Urinary bladder (tissue), 4 donors: ENCODE results near the gene TM4SF20. TPM values are rescaled to one million over a fixed set of nuclear protein-coding genes. Genes with fewer than 3 reads are reported as not detected.
"Not testable (repeated sequence)": the region's sequence is repeated elsewhere in the genome, so short reads cannot be mapped to it uniquely, and the experiment has no call there.

Source experiments
- DNase-seq: peaks from one replicate; pipeline ENCODE4 v3.0.0-alpha.2; 2015; ENCODE audit errors: extremely low spot score
- H3K27ac ChIP-seq: one replicate; pipeline ENCODE4 v1.5.1; 2013; ENCODE audit warnings: low read depth, mild to moderate bottlenecking, moderate library complexity
- H3K36me3 ChIP-seq: one replicate; pipeline ENCODE4 v1.6.1; 2013; ENCODE audit warnings: mild to moderate bottlenecking, moderate library complexity; ENCODE audit not compliant: insufficient read depth
- H3K4me1 ChIP-seq: one replicate; pipeline ENCODE4 v1.6.1; 2013; ENCODE audit warnings: mild to moderate bottlenecking, moderate library complexity; ENCODE audit not compliant: insufficient read depth
- H3K4me3 ChIP-seq: one replicate; pipeline ENCODE4 v1.5.1; 2013; ENCODE audit warnings: low read depth, low read length
- WGBS: extraction: QIAGEN DNeasy Blood & Tissue Kit; methylation state at CpG from one replicate; pipeline ENCODE4 v1.1.7; 2013; 5-methylcytosine and 5-hydroxymethylcytosine counted together
- polyA plus RNA-seq: library from polyadenylated mRNA; stranded (reverse); fragments of 200-250 nt; gene quantifications from one replicate; pipeline ENCODE4 v1.2.3, GENCODE V29; 2013
- total RNA-seq: library from RNA; depleted of rRNA; stranded (reverse); fragments of >200 nt; gene quantifications from one replicate; pipeline ENCODE4 v1.2.3, GENCODE V29; 2014
- donor health status: healthy with polysubstance abuse.
- donor health status: healthy.

TM4SF20 gene
- total and polyA plus RNA-seq, 2 donors: not detected

DNA sequence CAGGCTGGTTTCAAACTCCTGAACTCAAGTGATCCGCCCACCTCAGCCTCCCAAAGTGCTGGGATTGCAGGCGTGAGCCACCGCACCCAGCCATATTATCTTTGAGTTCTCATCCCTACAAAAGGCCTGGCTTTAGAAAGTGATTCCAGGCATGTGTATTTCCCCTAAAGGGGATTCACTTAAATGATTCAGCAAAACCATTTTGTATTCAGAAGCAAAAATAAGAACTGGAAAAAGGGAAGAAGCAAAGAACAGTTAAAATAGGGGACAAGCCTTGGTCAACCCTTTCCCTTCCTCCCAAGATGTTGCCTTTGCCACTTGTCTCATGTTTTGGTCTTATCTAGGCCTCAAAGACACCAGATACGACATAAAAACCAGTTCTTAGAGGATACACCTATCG lies 10.5 kb downstream of the TM4SF20 start:
- DNase-seq: no peak
- Histone ChIP-seq H3K27ac (no peak overlapping the region), H3K4me3 (no peak overlapping the region), H3K4me1 (no peaks in the 10 kb centered on the region), H3K36me3 (no peaks in the 10 kb centered on the region)
- WGBS: 92% methylated on average over 5 of the region's 5 CpGs

DNA sequence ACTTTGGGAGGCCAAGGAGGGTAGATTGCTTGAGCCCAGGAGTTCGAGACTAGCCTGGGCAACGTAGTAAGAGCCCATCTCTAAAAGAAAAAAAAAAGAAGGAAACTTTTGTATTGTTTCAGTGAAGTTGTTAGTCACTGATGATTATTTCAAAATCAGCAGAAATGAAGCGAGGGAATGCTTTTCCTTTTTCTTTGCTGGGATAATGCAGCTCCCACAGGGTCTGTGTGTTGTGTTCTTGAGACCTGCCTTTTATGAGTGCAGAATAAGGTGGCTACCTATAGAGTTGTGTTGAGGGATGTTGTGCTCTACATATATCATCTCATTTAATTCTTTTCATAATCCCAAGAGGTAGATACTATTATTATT lies 11.7 kb downstream of the TM4SF20 start:
- Histone ChIP-seq H3K27ac (no peak overlapping the region), H3K4me3 (no peak overlapping the region), H3K4me1 (no peaks in the 10 kb centered on the region), H3K36me3 (no peaks in the 10 kb centered on the region)
- DNase-seq: no peak
- WGBS: 59% methylated on average over 3 of the region's 3 CpGs

DNA sequence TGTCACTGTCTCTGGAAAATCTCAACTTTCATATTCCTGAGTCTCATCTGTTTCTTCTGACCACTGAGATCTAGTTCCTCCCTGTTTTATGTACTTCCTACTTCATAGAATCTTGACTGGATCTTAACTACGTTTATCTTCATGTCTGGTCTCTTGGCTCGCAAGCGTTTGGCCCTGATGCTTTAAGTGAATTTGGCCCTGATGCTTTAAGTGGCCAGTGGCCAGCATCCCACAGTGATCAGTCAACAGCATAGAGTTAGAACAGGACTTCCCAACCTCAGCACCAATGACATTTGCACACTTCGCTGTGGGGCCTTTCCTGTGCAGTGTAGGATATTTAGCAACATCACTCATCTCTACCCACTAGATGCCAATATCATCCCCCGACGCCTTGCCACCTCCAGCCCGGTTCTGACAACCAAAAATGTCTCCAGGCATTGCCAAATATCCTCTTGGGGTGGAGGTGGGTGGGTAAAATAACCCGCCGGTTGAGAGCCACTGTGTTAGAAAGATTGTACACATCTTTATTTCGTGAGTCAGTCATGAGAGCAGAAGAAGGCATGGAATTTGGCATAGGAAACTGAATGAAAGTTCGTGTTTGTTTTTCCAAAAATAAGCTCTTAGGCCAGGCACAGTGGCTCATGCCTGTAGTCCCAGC lies 12.2 kb downstream of the TM4SF20 start:
- DNase-seq: no peak
- Histone ChIP-seq H3K27ac (no peak overlapping the region), H3K4me1 (no peaks in the 10 kb centered on the region), H3K4me3 (no peak overlapping the region), H3K36me3 (no peaks in the 10 kb centered on the region)
- 35% methylated on average over 11 of the region's 11 CpGs for WGBS

DNA sequence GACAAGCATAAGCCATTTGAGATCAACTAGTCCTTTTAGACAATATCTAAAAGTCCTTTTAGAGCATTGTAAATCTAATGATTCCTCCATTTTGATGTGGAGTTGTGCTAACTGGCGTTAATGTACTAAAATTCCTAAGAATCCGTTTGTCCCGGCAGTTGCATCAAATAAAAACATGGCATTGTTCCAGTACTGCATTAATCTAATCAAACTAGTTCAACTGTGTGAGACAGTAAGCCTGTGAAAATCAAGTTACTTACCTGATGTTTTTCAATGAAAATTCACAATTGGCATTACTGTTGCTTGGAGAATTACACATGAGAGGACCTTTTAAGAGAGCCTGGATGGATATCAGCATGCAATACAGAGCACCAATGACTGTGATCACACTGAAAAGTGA lies 13.3 kb downstream of the TM4SF20 start:
- H3K4me3 ChIP-seq: no peak overlapping the region
- H3K36me3 ChIP-seq: no peaks in the 10 kb centered on the region
- DNase-seq: no peak
- no peaks in the 10 kb centered on the region for H3K4me1 ChIP-seq
- H3K27ac ChIP-seq: no peak overlapping the region
- WGBS: 33% methylated on average over 3 of the region's 3 CpGs

GRCh38 chr2:227364585-227365263 lies 14.4 kb downstream of the TM4SF20 start:
- not testable (repeated sequence) for DNase-seq, H3K4me1 ChIP-seq, H3K27ac ChIP-seq, H3K36me3 ChIP-seq, H3K4me3 ChIP-seq
- 80% methylated on average over 11 of the region's 11 CpGs for WGBS

DNA sequence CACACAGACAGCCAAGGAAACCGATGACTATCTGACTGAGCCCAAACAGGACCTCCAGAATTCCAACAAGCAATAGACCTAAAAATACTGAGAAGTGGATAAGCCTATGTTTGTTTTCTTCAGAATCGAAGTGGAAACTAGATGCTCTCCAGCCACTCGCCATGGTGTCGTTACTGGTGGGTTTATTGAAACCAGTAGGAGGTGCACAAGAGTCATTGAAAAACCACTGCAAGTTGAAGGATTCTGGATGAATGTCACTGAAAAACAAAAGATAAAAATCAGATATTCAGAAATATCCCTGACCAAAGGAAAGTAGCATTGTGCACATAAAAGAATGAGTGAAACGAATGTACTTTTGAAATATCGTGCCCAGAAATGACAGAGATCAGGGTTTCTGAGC lies 15.3 kb downstream of the TM4SF20 start:
- no peak for DNase-seq
- Histone ChIP-seq H3K27ac (no peak overlapping the region), H3K4me3 (no peak overlapping the region), H3K36me3 (no peaks in the 10 kb centered on the region), H3K4me1 (no peaks in the 10 kb centered on the region)
- WGBS: 94% methylated on average over 6 of the region's 6 CpGs

GRCh38 chr2:227360351-227360750 lies 18.8 kb downstream of the TM4SF20 start:
- no peak for DNase-seq
- Histone ChIP-seq H3K36me3 (peaks cover 8% of the 10 kb centered on the region), H3K27ac (no peak overlapping the region), H3K4me1 (no peaks in the 10 kb centered on the region), H3K4me3 (no peak overlapping the region)
- 67% methylated on average over 5 of the region's 5 CpGs for WGBS

GRCh38 chr2:227351639-227352038 lies 27.5 kb downstream of the TM4SF20 start:
- DNase-seq: no peak
- WGBS: 77% methylated on average over 4 of the region's 4 CpGs

DNA sequence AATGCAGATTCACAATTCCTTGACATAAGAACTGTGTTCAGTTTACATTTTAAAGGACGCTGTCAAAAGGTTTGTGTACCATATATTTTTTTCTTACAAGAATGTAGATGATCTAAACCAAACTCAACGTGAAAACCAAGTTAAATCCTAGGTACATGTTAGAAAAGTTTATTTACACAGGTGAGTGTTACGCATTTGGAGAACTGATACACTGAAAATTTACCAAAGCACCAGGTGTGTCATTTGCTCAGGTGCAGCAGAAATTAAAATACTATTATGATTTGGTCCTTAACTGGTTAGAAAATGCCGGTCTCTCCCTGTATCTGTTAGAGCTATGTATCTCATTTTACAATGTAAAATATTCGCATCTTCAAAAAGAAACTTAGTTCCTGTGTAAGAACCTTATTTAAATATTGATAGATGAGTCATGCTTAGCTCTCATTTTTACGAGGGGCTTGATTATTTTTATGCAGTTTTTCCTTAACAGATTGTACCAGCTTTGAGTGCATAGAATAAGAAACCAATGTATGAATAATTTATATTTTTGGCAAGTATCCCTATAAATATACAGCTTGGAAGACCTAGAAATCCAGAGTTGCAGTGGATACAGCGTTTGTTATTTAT lies 29.0 kb downstream of the TM4SF20 start:
- no peak overlapping the region for H3K4me3 ChIP-seq
- H3K36me3 ChIP-seq: no peaks in the 10 kb centered on the region
- 76% methylated on average over 7 of the region's 7 CpGs for WGBS
- H3K27ac ChIP-seq: no peak overlapping the region
- DNase-seq: no peak
- H3K4me1 ChIP-seq: no peaks in the 10 kb centered on the region

More at GRCh38 chr2:227351639-227352038, 27.5 kb downstream of the TM4SF20 start:
- Histone ChIP-seq H3K27ac (no peak overlapping the region), H3K4me1 (no peaks in the 10 kb centered on the region), H3K4me3 (no peak overlapping the region), H3K36me3 (peaks cover 6% of the 10 kb centered on the region)

DNA sequence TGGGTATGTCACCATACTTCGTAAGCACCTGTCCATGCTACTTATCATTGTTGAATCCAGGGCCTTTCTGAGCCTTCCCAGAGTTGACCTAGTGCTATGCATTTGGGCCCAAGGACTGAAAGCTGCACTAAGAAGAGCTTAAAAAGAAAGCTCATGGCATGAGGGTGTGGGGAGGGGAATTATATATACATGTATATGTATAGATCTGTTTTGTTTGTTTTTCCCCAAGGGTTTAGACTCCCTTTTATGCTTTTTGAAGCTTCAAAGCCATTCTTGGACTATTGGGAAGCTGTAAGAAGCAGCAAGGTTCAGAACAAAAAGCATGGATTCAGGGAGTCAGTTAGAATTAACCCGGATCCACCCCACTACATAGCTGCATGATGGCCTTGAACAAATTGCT lies 30.8 kb downstream of the TM4SF20 start:
- Histone ChIP-seq H3K4me3 (no peak overlapping the region), H3K36me3 (no peaks in the 10 kb centered on the region), H3K27ac (no peak overlapping the region), H3K4me1 (no peaks in the 10 kb centered on the region)
- 98% methylated on average over 2 of the region's 2 CpGs for WGBS
- DNase-seq: no peak

DNA sequence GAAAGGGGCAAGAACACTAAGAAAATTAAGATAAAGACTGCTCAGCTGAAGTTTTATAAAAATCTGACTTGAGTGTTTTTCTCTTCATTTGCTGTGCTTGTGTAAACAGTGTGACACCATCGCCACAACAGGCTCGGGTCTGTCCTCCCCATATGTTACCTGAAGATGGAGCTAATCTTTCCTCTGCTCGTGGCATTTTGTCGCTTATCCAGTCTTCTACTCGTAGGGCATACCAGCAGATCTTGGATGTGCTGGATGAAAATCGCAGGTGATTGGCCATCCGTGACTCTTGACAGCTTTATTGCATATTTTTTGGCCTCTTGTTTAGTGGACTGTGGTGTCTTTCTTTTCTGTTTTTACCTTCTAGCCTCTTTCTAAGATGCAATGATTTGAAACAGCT lies 32.0 kb downstream of the TM4SF20 start:
- no peak for DNase-seq
- Histone ChIP-seq H3K27ac (no peak overlapping the region), H3K4me1 (no peaks in the 10 kb centered on the region), H3K4me3 (no peak overlapping the region), H3K36me3 (no peaks in the 10 kb centered on the region)
- 80% methylated on average over 7 of the region's 7 CpGs for WGBS

DNA sequence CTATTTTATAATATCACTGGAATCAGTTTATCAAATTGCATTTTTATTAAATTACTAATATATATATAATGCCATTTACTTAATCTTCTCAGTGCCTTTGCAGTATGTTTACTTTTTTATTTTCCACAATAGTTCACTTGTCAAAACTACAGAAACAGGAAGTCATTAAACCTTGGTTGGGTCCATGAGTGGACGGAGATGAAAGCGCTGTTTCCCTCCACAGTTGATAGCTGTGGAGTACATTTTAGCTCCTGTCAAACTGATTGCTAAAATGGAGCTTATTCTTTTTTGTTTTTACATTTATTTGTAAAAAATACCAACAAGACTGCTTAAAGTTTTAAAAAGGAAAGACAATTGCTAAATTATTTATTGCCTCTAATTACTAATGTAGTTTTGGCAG lies 34.9 kb downstream of the TM4SF20 start:
- Histone ChIP-seq H3K4me1 (no peaks in the 10 kb centered on the region), H3K36me3 (no peaks in the 10 kb centered on the region), H3K27ac (no peak overlapping the region), H3K4me3 (no peak overlapping the region)
- WGBS: 88% methylated on average over 2 of the region's 2 CpGs
- DNase-seq: no peak

DNA sequence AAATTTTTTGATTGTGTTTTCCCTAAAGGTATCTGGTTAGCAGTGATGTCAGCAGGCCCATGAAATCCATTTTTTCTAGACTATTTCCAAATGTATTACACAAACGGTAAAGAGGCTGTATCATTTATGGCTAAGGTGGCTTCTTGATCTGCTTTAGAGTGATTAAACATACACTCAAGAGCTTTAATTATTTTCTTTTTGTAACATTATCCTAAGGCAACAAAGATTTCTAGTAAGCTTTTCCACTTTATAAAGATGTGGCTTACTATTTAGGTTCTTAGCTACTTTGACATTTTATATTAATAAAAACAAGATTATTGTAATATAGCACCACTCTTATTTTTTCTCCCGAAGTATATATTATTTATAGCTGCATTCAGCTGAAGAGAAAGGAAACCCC lies 37.6 kb downstream of the TM4SF20 start:
- WGBS: 83% methylated on average over 2 of the region's 2 CpGs
- Histone ChIP-seq H3K4me3 (no peak overlapping the region), H3K4me1 (no peaks in the 10 kb centered on the region), H3K27ac (no peak overlapping the region), H3K36me3 (no peaks in the 10 kb centered on the region)
- no peak for DNase-seq

DNA sequence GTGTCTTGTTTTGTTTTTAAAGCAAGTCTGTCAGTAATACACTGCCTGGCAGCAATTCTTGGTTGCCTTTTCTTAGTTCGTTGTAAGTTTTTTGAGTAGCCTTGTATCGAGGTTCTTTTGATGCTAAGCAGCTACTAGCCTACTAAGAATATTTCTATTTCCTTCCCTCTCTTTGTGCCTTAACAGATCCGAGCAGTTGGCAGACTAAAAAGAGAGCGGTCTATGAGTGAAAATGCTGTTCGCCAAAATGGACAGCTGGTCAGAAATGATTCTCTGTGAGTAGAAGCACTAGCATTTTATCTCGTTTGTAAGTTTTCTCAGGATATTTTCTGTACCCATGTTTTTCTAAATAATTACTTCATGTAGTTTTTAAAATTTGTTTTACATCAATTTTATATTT lies 39.0 kb downstream of the TM4SF20 start:
- DNase-seq: no peak
- 74% methylated on average over 6 of the region's 6 CpGs for WGBS
- H3K27ac ChIP-seq: no peak overlapping the region
- no peak overlapping the region for H3K4me3 ChIP-seq
- H3K36me3 ChIP-seq: peaks cover 1% of the 10 kb centered on the region
- H3K4me1 ChIP-seq: no peaks in the 10 kb centered on the region
